NCI-H2171 treated with DMSO at 0.1 percent for 48 hours (cell line): ENCODE results near the gene SYT7.
A peak's percentile ranks its signal among the peaks of the same experiment; 100 is the strongest.

ENCODE experiments used
- DNase-seq: peaks from one replicate; lab custom pipeline; 2025; lab: John Stamatoyannopoulos, UW

The SYT7 gene

DNA sequence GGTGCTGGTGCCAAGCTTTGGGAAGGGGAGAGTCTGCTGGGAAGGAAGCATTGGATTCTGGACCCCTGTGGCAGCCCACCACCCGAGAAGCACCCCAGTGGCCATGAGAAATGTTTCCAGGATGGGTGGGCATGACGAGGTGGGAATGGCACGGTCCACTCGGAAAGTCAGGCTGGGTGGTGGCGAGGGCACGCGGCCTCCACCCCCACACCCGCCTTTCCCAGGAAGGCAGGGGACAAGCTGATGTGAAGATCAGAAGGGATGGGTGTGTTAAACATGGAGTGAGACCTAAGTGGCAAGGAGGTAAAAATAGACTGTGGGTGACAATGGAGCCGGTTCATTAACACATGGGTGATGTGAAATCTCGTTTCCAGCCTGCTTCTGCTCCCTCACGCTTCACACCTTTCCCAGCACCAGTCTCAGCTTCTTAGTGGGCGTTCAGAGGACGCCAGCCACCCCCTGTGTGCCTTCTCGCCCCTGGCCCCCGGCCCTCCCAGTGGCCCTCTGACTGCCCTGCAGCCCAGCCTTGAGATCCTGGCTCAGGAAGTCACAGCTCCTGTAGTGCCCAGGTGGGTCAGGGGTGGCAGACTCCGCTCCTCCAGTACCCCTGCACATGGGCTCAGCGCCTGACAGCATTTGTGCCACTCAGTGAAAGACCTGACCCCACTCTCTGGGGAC lies 44.7 kb downstream of the SYT7 start:
- no peak for DNase-seq

DNA sequence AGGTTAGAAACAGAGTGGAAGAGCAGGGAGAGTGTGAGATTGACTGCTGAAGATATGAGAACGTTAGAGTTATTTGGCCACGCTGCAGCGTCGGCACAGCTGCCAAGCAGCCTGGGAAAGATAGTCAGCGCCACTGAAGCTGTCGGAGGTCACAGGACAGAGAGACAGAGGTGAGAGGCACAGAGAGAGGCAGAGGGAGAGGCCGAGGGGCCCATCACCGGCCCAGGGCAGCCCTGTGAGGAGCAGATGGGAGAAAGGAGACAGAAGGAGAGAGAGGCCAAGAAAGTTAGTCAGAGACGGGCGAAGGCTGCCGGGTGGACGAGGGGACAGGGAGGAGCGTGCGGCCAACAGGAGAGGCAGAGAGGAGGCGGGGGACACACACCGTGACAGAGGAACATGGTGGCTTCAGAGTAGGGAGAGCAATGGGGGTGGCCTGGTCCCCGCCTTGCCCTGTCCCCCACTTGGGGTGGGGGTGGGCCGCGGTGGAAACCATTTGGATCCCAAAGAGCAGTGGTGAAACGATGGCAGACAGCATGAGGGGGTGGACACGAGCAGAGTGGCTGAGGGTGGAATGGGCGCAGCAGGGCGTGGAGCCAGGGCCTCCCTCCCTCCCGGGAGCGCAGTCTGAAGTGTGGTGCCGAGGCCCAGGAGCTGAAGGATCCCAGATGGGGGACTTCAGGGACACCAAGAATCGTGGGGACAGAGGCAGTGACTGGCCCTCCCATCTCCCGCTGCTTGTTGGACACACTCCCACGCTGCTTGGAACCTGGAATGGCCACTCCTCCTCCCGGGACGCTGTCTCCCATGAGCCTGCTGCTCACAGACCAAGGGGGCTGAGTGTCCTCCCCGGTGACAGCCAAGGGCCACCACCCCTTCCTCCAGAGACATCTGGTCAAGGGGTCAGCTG lies 45.7 kb downstream of the SYT7 start:
- no peak for DNase-seq

DNA sequence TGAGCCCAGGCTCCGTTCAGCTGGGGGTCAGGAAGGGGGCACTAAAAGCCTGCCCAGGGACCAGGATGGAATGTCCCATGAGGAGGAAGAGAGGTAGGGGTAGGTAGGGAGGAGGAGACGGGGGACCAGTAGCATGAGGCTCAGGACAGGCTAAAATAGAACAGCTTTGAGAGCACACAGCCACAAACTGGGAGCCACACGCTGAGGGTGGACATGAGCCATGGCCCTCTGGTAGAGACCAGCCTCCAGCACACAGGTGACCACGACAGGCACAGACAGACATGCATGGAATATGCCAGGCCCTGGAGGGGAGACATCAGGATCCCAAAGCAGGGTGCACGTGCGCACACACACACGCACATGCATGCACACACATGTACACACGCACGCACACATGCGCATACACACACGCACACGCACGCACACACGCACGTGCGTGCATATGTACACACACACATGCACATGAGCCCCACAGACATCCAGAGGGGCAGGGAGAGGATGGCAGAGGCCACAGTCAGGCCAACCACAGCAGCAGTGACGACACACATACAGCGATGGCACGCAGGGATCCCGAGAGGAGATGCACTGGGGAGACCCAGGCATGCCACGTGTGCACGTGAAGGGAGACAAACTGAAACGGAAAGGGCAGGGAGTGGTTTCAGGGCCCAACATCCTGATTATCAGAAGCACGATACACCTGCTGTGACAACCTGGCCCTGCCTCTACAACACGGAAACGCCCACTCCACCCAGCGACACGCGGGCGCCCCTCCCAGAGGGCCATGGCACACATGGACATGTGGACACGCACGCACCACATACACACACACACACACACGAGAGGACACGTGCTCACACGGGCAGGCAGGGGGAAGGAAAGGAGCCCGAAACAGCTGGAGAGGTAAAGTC lies 46.6 kb downstream of the SYT7 start:
- no peak for DNase-seq

DNA sequence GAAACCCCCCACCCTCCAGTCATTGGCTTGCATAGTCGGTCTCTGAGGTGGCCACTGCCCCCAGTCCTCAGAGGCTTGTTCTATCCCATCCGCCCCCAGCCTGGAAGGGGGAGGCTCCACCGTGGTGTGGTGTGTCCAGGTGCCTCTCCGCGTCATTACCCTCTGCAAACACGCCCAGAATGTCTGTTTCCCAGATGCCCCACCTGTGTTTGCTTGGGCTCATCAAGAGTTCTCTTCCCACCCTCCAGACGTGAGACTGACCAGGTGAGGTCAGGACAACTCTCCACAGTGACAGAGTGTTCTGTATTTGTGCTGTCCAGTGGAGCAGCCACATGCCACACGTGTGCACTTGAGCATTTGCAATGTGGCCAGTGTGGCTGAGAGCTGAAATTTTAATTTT lies 47.5 kb downstream of the SYT7 start:
- no peak for DNase-seq

DNA sequence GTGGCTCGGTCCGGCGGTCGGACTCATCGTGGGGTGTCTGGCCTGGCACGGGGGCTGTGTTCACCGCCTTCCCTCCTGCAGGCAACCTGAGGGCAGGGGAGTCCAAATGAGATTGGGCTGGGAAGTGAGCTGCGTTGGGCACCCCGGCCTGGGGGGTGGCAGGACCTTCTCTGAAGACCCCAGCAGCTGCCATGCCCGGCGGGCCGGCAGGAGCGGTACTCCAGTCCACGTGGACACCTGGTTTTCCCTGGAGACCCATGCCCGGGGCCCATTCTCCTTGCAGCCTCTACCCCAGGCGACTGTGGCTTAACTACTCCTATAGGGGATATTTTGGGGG lies 47.9 kb downstream of the SYT7 start:
- no peak for DNase-seq

DNA sequence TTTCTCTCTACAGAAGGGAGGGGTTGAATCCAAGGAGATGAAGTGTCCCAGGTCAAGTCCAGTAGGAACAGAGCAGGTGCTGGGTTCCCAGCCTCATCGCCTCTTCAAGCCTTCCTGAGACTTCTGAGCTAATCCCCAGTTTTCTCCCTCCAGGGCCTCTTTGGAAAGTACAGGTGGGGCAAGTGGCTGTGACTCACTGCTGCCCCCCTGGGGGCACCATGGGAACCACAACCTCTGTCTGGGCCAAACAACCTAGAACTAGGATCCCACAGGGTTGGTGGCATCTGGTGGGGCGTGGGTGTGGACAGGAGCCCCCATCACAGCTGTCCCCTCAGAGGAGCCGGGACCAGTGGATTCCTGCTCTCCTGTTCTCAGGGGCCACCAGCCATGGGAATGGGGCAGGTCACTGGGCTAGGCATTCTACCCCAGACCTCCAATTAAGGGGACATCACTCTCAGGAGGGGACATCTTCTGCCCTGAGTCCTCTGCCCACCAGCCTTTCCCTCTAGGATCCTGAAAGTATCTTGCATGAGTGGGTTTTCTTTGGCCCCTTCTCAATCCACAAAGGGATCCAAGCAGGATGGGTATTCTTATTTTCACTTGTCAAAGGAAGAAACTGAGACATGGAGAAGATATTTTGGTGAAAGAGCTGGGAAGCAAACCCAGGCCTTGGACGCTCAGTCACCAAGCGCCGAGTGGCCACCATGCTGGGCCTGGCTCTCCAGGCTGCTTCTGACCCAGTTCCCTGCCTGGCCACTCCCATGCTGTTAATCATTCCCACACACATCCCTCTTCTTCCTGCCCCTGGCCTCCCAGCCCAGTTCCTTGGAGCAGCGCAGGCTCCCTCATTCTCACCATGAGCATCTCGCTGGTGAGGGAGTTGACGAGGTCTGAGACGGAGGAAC lies 48.5 kb downstream of the SYT7 start:
- peak; percentile 50 for DNase-seq

DNA sequence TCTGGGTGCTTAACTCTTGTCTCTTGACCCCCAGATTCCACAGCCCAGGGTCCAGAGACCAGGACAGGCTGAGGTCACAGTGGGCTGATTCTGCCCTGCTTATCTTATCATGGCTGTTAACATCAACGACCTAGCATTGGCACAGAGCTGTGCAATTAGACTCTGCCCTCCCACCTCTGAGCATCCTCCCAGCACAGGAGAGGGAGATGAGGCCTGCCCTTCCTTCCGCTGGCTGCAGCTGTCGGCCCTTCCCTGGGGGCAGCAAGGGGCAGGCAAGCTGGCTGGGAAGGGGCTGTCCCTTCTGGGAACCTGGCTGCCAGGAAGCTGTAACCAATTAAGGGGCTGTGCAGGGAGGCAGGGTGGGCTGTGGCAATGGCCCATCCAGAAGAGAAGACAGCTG lies 49.8 kb downstream of the SYT7 start:
- peak; percentile 36 for DNase-seq

DNA sequence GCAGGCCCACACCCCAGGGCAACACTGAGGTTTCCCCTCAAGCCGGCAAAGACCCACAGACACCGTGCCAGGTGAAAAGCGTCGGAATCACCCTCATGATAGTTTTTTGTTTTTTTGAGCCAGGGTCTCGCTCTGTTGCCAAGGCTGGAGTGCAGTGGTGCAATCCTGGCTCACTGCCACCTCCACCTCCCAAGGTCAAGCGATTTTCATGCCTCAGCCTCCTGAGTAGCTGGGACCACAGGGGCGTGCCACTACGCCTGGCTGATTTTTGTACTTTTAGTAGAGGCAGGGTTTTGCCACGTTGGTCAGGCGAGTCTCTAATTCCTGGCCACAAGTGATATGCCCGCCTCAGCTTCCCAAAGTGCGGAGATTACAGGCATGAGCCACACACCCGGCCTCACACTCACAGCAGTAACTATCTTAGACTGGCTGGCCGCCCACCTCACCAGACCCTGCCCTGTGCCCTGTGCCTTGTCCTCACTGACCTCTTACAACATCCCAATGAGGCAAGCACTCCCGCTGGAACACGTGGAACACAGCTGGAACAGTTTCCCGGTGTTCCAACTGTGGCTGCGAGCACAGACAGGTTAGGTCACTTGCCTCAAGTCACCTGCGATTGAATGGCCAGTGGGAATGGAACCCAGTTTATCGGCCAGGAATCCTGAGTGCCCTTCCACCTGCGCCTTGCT lies 51.2 kb downstream of the SYT7 start:
- DNase-seq: no peak

DNA sequence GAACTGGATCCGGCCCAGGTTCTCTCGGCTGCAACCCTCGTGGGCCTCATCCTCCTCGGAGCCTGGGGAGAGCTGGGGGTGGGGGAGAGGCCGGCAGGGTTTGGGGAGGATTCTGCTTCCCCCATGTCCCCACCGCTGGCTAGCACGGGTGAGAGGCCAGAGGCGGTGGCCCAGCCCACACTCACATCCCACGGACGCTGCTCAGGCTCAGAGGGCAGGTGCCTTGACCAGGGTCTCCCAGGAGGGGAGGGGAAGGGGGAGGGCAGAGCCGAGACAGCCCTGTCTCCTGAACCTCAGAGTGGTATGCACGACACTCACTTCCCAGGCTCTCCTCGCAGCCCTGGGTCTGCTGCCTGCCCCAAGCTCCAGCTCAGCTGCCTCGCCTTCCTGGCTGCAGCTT lies 52.8 kb downstream of the SYT7 start:
- no peak for DNase-seq

DNA sequence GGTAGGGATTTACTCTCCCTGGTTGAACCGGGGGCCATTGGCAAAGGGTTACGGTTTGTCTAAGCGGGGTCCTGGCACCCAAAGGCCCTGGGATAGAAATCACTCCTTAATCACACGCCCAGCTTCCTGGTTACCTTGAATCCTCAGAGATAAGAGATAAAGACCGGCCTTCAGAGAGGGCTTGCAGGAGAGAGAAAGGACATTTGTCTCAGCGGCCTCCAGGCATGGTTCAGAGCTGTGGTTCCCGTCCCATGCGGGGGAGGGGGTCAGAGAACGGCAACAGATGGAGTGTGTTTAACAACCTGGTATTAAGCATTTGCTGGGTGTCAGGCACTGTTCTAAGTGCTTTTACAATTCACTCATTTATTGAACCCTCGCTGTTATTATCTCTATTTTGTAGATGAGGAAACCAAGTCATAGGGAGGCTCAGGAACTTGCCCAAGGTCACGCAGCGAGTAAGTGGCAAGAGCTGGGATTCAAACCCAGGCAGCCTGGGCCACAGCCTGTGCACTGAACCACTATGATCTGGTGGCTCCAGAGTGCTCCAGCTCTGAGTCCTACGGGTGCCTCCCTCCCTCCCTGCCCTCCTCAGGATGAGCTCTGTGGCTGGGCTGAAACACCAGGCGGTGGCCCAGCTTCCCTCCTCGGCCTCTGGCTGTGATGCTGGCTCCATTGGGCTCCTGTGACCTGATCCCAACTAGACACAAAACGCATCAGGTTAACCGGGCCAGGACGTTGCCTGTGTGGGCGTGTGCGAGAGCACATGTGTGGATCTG lies 53.7 kb downstream of the SYT7 start:
- DNase-seq: peak; percentile 38

DNA sequence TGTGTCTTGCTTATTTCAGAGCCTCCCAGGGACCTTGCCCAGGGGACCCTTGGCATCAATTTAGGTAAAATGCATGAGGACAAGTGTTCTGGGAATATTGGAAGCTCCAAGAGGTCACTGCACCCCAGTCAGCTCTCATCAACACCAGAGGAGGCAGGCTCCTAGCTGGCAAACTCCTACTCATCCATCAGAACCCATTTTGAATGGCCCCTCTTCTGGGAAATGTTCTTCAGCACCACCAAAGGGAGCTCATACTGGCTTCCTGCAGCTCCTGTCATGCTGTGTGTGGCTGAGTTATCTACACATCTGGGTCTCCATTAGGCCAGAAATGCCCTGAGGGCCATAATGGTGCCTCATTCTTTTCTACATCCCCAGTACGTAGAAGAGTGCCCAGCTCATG lies 54.6 kb downstream of the SYT7 start:
- no peak for DNase-seq

DNA sequence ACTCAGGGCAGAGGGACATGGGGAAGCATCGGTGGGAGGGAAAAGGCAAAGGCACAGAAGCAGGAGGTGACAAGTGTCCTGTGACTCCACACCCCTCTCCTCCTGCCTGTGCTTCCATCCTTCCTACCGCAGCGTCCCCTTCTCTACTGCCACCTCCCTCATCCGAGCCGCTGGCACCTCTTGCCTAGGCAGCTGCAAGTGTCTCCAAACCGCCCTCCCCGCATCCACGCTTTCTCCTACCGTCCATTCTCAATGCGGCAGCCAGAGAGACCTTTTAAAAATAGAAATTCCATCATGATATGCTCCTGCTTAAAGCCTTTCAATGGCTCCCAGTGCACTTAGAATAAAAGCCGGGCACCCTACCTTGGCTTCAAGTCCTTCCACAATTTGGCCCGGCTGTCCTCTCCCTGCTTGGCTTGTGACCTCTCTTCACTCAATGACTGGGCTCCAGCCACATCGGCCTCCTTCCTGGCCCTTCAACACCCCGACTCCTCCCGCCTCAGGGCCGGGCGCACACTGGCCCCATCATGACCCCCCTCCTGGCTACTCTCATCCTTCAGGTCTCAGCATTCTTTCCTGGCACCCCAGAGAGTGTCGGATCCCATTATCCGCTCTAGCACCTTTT lies 55.8 kb downstream of the SYT7 start:
- DNase-seq: no peak

DNA sequence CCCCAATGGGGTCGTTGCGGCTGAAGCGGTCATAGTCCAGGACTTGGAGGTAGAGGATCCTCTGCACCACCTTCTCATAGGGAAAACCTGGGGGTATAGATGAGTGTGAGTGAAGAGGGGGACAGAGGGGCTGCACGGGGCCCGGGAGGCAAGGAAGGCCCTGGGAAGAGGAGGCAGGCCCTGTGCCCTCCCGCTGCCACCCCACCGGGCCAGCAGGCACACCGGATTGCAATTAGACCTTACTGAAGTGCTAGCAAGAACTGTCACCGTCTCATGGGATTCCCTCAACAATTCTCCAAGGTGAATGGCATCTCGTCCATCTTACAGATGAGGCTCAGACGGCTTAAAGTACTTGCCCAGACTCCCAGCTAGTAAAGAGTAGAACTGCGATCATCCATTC lies 56.4 kb downstream of the SYT7 start:
- no peak for DNase-seq

DNA sequence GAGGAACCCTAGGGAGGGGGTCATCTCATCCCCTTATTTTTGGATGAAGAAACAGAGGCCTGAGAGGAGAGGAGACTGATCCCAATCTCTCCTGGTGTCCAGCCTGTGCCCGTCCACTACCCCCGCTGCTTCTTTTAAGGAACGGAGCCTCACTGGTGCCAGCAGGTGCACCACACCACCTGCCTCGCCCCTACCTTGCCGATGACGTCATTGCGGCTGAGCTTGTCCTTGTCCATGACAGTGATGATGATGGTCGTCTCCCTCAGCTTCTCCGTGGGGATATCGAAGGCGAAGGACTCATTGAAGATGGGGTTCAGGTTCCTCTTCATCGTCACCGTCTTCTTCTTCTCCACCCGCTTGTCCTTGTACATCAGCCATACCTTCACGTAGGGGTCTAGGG lies 58.0 kb downstream of the SYT7 start:
- no peak for DNase-seq

DNA sequence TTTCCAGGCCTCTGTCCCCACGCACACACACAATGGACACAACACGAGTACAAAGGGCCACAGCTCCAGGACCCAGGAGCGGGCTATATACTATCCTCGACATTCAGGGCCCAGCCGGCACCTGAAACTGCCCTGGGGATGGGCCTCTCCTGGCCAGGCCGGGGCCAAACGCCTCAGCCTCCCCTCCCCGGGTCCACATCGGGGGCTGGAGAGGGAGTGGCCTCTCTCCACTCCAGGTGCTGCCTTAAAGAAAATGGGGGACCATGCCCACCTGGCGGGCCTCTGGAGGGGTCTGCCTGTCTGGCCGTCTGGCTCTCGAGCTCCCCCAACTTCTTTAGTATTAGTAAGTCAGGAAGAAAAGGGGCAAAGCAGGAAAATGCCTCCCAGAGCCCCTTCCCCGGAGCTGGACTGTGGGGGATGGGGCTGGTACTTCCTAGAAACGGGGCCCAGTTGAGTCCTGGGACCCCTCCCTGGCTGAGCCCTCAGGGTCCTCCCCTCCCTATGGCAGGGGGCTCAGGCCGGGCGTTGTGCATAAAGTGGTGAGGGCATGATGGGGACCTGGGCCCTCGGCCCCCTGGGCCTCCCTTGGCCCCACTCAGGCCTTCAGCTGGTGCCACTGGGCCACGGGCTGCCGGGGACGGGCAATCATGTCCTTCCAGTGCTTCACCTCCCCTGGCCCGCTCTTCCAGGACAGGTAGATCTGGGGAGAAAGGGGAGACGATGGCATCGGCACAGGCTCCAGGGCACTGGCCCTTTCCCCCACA lies 62.7 kb downstream of the SYT7 start:
- no peak for DNase-seq

DNA sequence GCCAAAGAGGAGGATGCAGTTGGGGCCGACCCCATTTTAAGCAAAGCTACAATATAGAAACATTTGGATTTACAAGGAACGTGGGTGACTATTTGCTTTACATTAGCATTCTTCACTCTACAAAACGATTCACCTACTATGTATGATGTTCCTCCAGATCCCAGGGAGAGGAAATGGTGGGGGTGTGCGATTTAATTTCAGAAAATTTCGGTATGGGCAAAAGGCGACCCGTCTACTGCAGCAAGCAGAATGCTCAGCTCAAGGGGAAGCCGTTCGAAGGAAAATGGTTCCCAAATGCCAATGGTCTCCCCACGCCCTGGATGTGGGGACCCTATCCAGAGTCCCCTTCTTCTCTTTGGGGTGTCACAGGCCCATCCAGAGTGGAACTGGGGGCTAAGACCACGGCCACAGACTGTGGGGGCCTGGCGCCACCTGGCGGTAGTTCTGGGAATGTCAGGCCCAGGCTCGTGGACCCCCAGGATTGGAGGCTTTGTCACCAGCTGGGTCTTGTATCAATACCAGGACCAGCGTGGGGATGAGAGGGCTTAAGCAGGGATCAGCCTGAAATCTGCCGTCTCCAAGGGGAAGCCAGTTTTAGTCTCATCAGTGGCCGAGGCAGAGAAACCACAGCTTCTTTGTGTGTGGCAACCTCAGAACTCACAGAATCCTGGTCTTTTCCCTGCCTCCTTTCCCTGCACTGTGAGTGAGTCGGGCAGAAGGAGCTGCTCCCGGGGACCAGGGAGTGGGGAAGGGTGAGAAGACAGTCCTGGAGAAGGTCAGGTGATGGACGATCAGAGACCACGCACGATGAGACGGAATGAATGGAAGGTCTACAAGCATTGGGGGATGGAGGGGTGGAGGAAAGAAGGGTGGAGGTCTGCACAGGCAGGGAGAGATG lies 64.0 kb downstream of the SYT7 start:
- DNase-seq: no peak

DNA sequence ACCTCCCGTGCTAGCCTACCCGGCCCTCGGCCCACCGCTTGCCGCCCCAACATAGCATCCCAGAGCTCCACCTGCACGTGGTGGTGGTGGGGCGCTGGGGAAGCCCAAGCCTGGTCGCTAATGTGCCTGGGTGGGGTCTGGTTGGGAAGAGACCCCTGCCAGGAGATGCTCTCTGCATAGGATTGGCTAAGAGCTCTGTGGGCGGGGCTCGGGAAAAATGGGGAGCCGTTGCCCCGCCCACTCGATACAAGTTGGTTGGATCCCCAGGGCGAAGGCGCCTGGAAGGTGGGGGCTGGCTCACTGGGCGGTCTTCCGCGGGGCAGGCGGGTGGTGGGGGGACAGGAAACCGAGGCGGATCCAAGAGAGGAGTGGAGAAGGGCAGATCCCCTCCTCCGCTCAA lies 64.7 kb downstream of the SYT7 start:
- no peak for DNase-seq

DNA sequence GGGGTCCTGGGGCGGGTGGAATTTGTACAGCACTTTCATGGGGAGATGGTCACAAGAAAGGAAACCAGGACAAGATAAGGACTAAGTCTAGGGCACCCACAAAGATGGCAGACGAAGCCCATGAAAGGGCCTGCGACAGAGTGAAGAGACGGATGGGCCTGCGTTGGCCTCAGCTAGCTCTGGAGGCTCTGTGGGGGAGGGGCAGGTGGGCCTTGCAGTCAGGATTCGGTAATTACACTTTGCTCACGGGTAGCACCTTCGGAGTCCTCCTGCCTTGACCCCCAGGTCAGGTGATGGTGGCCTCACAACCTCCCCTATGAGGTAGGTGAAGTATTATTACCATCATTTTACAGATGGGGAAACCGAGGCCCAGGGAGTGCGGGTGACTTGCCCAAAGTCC lies 65.2 kb downstream of the SYT7 start:
- DNase-seq: no peak
